ENCODE measurements around the gene KIAA1210.

GRCh38 chrX:119158226-119158625 lies 30.6 kb upstream of the KIAA1210 start:
- no peak for TF ChIP-seq CTCF (conservative IDR thresholded peaks at IDR 0.05; ENCODE audit: low read depth, low read length)
- no peak for TF ChIP-seq EZH2 (IDR thresholded peaks at IDR 0.05; ENCODE audit: borderline replicate concordance, low read depth, low read length, poor library complexity, severe bottlenecking)

All from A673 (cell line).